ENCODE results near the gene SLC7A6. TPM values are rescaled to one million over a fixed set of nuclear protein-coding genes. Genes with fewer than 3 reads are reported as not detected.

SLC7A6 gene
- total RNA-seq, 1 donor: 76.8 TPM

DNA sequence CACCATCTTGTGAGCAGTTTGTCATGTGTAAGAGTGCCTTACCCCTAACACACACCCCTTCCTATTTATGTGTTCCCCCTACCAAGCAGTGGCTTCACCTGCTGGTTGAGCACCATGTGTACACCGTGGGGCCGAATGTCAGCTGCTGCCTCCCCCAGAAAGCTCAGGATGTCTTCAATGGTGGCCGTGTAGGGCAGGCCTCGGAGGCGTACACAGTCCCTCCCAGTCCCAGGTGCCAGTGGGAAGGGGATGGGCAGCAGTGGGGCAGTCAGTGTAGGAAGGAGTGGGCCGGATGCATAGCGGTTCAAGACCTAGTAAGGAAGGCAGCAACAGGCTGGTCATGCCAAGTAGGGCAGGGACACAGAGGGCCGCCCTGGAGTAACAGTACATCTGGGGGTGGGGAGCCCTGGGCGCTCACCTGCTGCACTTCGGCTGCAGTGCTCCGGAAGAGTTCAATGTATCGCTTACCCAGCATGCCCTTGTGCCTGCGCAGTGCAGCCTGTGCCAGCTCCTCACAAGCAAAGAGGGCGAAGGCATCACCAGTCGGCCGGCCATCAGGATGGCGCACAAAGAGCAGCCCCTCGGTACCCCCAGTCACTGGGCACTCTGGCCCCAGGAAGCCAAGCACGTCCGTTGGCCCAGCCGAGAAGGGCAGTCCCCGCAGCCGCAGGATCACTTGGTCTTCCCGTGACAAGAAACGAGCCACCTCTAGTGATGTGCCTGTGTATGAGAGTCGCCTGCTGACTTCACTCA lies 32.8 kb upstream of the SLC7A6 start:
- Histone ChIP-seq H3K4me3 (ENCODE audit: low read length) (no peak overlapping the region), H3K27me3 (ENCODE audit: insufficient read depth, low read length) (peaks cover 7% of the 10 kb centered on the region), H3K4me1 (ENCODE audit: insufficient read depth, low read length) (peaks cover 22% of the 10 kb centered on the region), H3K9me3 (ENCODE audit: low read depth, low read length) (no peaks in the 10 kb centered on the region)

DNA sequence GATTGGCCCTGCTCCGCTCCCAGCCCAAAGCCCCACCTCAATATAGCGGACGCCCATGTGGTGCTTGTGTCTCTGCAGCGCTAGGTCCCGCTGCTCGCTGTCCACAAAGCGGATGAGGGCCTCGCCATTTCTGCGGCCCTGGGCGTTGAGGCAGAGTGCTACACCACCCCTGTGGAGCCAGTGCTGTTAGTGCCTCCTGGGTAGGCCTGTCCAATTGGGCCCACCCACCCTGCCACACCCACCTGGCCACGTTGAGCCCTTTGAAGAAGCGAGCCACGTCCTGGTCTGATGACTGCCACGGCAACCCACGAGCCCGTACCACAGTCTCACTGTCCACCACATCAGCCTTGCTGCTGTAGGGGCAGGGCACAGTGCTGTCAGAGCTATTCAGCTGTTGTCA lies 32.0 kb upstream of the SLC7A6 start:
- Histone ChIP-seq H3K4me3 (ENCODE audit: low read length) (no peak overlapping the region), H3K9me3 (ENCODE audit: low read depth, low read length) (no peaks in the 10 kb centered on the region), H3K4me1 (ENCODE audit: insufficient read depth, low read length) (peaks cover 25% of the 10 kb centered on the region), H3K27me3 (ENCODE audit: insufficient read depth, low read length) (peaks cover 7% of the 10 kb centered on the region)

DNA sequence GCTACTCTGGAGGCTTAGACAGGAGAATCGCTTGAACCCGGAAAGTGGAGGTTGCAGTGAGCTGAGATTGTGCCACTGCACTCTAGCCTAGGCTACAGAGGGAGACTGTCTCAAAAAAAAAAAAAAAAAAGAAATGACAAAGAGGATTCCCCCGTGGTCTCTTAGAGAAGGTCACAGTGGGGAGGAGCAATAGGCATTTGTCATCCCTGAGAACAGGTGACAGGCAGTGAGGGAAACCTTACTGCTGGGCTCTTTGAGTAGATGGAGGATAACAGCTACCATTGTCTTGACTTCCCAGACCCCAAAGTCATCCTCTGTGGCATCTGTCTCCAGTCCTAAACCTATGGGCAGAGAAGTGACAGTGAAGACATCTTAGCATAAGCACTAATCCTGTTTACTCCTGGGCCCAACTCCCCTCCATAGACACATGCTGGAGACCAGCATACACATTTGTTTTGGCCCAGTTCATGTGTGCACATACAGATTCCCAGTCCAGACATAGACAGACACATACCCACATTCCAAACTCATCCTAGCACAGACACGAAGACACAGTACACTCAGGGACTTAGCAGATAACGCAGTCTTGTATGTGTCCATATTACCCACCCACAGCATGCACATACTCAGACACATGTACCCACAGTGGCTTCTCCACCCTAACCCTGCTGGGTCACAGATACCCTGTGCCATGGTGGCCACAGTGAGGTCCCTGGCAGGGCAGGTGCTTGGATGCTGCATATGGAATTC lies 31.1 kb upstream of the SLC7A6 start:
- no peaks in the 10 kb centered on the region for H3K9me3 ChIP-seq (ENCODE audit: low read depth, low read length)
- H3K4me3 ChIP-seq (ENCODE audit: low read length): no peak overlapping the region

DNA sequence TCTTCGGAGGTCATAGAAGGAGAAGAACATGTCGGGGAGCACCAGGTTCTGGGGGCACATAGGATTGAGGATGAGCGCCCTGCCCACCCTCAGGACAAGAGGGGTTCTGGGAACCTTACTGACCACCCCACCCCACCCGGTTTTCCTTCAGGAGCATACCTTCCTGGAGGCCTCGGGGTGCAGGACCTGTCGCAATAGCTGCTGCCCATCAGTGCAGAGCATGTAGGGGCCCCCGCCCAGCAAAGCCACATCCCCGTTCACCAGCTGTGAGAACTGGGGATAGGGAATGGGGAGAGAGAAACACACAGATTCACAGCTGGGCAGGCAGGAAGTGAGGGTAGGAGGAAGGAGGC lies 30.5 kb upstream of the SLC7A6 start:
- Histone ChIP-seq H3K4me3 (ENCODE audit: low read length) (no peak overlapping the region), H3K9me3 (ENCODE audit: low read depth, low read length) (no peaks in the 10 kb centered on the region), H3K27me3 (ENCODE audit: insufficient read depth, low read length) (peaks cover 7% of the 10 kb centered on the region), H3K4me1 (ENCODE audit: insufficient read depth, low read length) (peaks cover 27% of the 10 kb centered on the region)

More for the DNA sequence above, 31.1 kb upstream of the SLC7A6 start:
- Histone ChIP-seq H3K27me3 (ENCODE audit: insufficient read depth, low read length) (peaks cover 7% of the 10 kb centered on the region), H3K4me1 (ENCODE audit: insufficient read depth, low read length) (peaks cover 23% of the 10 kb centered on the region)

DNA sequence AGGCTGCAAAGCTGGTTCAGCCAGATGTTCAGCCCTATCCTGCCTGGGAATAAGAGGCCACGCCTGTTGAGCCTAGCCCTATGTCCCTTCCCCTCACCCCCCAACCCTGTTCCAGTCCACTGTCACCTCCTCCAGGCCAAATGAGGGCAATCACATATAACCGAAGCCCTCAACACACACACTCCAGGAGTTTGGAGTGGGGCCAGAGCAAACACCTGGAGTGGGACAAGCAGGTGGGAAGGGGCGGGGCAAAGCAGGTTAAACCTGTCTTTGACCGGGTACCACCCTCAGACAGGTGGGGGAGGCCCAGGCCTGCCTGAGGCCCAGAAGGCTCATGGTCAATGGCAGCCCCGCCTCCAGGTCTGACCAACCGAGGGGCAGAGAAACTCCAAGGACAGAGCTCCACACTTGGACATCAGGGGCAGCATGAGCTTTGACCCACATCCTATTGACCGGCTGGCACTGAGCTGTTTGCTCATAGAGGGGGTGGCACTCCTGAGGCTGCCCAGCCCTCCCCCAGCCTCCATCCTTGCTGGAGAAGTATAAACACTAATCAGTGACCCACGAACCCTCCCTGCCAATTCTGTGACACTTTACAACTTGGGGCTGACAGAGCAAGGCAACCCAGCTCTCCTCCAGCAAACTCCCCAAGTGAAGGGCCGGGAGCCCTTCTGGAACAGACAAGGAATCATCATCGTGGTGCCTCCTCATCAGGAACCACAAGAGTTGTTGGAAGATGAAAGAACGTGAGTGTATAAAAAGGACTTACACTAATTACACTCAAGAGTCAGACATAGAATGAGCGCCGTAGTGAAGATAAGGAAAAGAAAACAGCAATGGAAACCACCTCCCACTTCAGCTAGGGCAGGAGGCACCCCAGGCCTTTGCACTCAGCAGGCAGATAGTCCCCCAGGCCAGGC lies 29.9 kb upstream of the SLC7A6 start:
- no peaks in the 10 kb centered on the region for H3K9me3 ChIP-seq (ENCODE audit: low read depth, low read length)
- peaks cover 32% of the 10 kb centered on the region for H3K4me1 ChIP-seq (ENCODE audit: insufficient read depth, low read length)

DNA sequence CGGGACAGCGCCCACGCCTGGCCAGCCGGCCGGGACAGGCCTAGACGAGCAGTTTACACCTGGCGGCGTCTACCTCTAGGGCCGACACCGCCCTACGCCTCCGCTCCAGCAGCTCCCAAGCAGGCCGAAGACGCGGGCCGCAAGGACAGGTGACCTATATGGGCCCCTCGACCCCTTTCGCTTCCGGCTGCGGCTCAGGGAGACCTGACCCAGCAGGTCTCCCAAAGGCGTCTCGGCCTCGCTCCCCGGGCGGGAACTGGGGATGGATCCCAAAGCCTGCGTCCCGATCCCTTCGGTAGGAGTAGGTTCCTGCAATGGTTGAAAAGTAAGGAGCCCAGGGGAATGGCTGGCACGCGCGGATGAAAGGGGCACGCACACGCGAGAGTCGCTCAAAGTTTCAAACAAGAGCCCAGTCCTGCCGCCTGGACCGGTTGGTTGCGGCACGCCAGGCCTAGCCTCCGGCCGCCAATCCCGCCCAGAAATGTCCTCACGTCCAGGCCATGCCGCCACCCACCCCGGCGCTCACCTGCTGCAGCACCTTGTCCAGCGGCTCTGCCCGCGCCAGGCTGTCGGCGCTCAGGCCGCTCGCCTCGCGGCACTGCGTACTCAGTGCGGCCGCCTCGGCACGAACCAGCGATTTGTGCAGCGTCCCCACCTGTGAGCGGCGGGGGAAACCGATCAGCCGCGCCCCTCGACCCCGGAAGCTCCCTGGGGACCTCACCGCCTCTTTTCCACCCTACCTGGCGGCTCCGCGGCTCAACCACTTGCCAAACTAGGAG lies 29.0 kb upstream of the SLC7A6 start:
- Histone ChIP-seq H3K9me3 (ENCODE audit: low read depth, low read length) (no peaks in the 10 kb centered on the region), H3K27me3 (ENCODE audit: insufficient read depth, low read length) (peaks cover 7% of the 10 kb centered on the region), H3K4me3 (ENCODE audit: low read length) (no peak overlapping the region), H3K4me1 (ENCODE audit: insufficient read depth, low read length) (peaks cover 40% of the 10 kb centered on the region)

More for the DNA sequence above, 29.9 kb upstream of the SLC7A6 start:
- H3K4me3 ChIP-seq (ENCODE audit: low read length): no peak overlapping the region
- peaks cover 7% of the 10 kb centered on the region for H3K27me3 ChIP-seq (ENCODE audit: insufficient read depth, low read length)

DNA sequence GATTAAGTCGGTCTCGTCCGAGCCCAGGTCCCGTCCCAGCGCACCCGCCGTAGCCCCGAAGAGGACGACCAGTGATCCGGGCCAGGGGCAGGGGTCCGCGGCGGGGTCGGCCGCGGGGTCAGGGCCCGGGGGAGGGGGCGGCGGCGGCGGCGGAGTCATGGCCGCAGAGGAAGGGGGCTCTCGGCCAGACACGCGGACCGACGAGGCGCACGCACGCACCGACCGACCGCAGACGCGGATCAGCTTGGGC lies 28.5 kb upstream of the SLC7A6 start, which contains the start of gene ESRP2:
TSS of gene ESRP2 (minus strand) at position 241 of the 250 bp plus-strand sequence. CDS start at position 159, 82 bp downstream.
- peak within 1 kb of the TSS; percentile 7 for H3K4me3 ChIP-seq (ENCODE audit: low read length)
- H3K4me1 ChIP-seq (ENCODE audit: insufficient read depth, low read length): peaks cover 40% of the 10 kb centered on the region

DNA sequence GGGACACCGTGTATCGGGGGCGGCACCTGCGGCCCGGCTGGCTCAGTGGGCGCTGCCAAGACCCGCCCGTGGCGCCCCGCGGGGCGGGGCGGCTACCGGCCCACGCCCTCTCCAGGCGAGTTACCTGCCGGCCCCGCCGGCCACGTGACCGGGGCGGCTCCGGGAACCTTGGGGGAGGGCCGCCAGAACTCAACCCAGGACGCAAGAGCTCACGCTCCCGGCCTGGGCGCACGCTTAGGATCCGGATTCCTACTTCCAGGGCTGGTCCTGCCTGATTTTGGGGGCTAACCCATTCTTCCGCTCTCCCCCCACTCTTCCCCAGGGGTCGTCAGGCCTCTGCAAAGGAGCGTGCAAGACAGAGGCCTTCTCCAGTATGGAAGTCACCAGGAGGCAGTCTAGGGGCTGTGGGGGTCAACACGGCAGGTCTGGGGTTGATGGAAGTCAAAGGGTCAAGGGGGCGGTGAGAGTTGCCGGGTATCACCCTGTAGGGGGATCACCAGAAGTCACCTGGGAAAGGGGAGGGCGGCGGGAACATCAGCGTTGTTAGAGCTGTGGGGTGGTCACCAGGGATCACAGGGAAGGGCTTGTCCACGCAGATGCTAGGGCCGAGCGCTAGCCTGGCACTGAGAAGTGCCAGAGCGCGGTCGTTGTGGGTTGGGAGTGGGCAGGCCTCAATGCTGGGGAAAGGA lies 28.0 kb upstream of the SLC7A6 start:
- peak overlapping the region; percentile 7 for H3K4me3 ChIP-seq (ENCODE audit: low read length)
- H3K4me1 ChIP-seq (ENCODE audit: insufficient read depth, low read length): peaks cover 40% of the 10 kb centered on the region
- no peaks in the 10 kb centered on the region for H3K9me3 ChIP-seq (ENCODE audit: low read depth, low read length)
- H3K27me3 ChIP-seq (ENCODE audit: insufficient read depth, low read length): peaks cover 7% of the 10 kb centered on the region

More for the DNA sequence above, 28.5 kb upstream of the SLC7A6 start, which contains the start of gene ESRP2:
- peaks cover 7% of the 10 kb centered on the region for H3K27me3 ChIP-seq (ENCODE audit: insufficient read depth, low read length)
- H3K9me3 ChIP-seq (ENCODE audit: low read depth, low read length): no peaks in the 10 kb centered on the region

DNA sequence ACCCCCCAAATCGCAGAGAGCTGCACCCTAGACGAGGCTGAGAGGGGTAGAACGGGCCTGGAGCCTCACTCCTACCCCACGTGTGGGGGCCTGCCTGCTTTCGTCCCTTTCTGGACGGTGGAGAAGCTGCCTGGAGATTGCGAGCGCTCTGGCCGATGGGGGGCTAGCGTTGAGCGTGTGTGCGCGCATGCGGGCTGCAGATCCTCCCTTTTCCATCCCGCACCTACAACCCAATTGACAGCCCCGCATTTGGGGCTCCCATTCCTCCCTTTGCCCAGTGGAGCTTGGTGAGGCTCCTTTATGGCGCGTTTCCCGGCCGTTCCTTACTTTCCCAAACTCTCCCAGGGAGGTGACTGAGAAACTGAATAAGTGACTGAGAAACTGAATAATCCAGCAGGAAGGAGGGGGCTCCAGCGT lies 27.5 kb upstream of the SLC7A6 start:
- peak overlapping the region; percentile 54 for H3K4me3 ChIP-seq (ENCODE audit: low read length)
- H3K27me3 ChIP-seq (ENCODE audit: insufficient read depth, low read length): peaks cover 7% of the 10 kb centered on the region
- peaks cover 40% of the 10 kb centered on the region for H3K4me1 ChIP-seq (ENCODE audit: insufficient read depth, low read length)
- no peaks in the 10 kb centered on the region for H3K9me3 ChIP-seq (ENCODE audit: low read depth, low read length)

DNA sequence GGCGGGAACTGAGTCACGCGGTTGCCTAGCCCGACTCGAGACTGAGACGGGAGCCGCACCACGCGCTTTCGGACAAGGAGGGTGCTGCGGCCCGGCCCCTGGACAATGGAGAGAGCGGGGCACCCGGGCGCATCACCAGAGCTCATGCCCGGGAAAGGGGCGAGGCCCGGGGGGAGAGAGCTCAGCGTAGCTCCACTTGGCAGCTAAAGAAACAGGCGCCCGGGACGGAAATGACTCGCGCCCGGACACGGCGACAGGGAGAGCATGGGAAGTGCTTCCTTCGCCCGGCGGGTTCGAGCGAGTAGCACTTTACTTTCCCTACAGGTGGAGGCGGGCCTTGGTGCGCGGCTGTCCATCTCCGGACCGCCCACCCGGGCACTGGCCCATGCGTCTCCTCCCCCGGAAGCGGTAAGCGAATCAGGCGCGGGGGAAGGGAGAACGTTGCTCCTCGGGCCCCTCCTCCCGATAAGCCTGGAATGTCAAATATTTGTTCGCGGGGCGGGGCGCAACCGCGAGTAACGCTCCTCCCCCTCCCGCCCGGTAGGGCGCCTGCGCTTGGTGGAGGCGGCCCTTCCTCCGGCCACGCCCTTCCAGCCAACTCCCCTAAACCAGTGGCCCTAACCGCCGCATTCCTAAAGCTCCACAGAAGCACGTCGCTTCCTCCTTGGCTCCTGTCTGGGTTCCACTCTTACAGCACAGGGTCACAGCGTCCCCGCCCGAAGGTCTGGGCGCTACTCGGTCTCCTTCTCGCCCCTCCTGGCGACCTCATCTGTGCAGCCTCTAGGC lies 26.9 kb upstream of the SLC7A6 start:
- Histone ChIP-seq H3K4me1 (ENCODE audit: insufficient read depth, low read length) (peaks cover 40% of the 10 kb centered on the region), H3K27me3 (ENCODE audit: insufficient read depth, low read length) (peaks cover 7% of the 10 kb centered on the region), H3K4me3 (ENCODE audit: low read length) (peak overlapping the region; percentile 54), H3K9me3 (ENCODE audit: low read depth, low read length) (no peaks in the 10 kb centered on the region)

DNA sequence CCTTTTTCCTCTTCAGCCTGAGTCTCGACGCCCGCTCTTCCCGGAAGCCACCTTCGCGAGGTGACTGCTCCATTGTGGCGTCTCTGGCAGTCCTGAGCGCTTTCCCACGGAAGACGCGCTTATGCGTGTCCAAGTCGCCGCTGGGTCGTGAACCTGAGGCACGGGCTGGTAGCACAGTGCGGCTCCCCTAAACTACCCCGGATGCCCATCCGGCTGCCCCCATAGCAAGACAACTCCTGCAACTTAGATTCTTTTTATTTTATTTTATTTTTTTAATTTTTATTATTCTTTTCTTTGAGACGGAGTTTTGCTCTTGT lies 26.3 kb upstream of the SLC7A6 start:
- Histone ChIP-seq H3K27me3 (ENCODE audit: insufficient read depth, low read length) (peaks cover 7% of the 10 kb centered on the region), H3K4me3 (ENCODE audit: low read length) (peak overlapping the region; percentile 54), H3K4me1 (ENCODE audit: insufficient read depth, low read length) (peaks cover 40% of the 10 kb centered on the region), H3K9me3 (ENCODE audit: low read depth, low read length) (no peaks in the 10 kb centered on the region)

DNA sequence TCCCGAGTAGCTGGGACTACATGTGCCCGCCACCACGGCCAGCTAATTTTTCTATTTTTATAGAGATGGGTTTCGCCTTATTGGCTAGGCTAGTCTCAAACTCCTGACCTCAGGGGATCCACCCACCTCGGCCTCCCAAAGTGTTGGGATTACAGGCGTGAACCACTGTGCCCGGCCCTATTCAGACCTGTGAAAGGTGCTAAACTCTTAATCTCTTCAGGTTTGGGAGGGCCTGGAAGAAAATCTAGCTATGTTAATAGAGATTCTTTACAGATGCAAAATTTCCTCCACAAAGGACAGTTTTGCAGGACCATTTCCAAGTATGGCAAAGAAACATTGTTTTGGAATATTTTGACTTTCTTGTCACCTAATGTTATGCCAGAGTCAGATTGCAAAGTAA lies 22.2 kb upstream of the SLC7A6 start:
- Histone ChIP-seq H3K4me1 (ENCODE audit: insufficient read depth, low read length) (peaks cover 53% of the 10 kb centered on the region), H3K4me3 (ENCODE audit: low read length) (no peak overlapping the region), H3K27me3 (ENCODE audit: insufficient read depth, low read length) (no peaks in the 10 kb centered on the region), H3K9me3 (ENCODE audit: low read depth, low read length) (no peaks in the 10 kb centered on the region)

DNA sequence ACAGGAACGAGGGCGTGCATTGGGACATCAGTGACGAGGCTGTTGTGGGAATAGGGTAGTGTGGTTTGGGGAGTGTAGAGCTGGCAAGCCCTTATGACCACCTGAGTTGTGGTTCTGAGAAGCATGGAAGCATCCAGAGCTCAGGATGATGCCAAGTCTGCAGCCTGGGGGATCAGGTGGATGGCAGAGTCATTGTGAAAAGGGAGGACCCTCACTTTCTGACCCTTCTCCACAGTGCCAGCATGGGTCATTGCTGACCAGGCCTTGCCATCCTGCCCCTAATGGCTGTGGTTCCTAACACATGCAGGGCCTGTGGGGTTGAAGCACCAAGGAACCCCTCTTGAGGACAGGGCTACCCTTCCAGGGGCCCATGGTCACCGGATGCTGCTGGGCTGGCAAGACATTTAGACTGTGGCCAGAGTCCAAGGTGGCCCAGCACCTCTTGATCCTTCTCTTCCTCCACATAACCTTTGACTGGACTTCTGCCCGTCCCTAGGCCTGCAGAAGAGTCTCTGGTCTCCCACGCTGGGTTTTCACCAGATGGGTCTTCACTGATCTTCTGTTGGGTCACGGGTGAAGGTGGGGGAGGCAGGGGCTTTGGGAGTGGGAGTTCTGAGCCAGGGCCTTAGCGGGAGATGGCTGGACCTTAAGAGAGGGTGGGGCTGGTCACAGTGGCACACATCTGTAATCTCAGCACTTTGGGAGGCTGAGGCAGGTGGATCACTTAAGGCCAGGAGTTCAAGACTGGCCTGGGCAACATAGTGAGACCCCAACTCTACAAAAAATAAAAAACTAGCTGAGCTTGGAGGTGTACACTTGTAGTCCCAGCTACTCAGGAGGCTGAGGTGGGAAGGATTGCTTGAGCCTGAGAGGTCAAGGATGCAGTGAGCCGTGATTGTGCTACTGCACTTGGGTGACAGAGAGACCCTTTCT lies 21.1 kb upstream of the SLC7A6 start:
- H3K4me3 ChIP-seq (ENCODE audit: low read length): no peak overlapping the region
- H3K9me3 ChIP-seq (ENCODE audit: low read depth, low read length): no peaks in the 10 kb centered on the region
- H3K4me1 ChIP-seq (ENCODE audit: insufficient read depth, low read length): peaks cover 55% of the 10 kb centered on the region
- no peaks in the 10 kb centered on the region for H3K27me3 ChIP-seq (ENCODE audit: insufficient read depth, low read length)
